Thoracic aorta (tissue), 2 donors: ENCODE results near the gene KCNIP4. TPM values are rescaled to one million over a fixed set of nuclear protein-coding genes. Genes with fewer than 3 reads are reported as not detected.

Experiments used
- ATAC-seq: fragments of 150-250 bp; one replicate; pipeline ENCODE4 v1.8.0; 2017; ENCODE audit warnings: low read depth; ENCODE audit not compliant: insufficient number of reproducible peaks, low FRiP score
- DNase-seq: peaks from one replicate; pipeline ENCODE4 v3.0.0-alpha.2; 2020; ENCODE audit warnings: low spot score
- H3K27ac ChIP-seq, 2 donors: fragments of 200-600 bp; sonication (generic); 1 replicate in 1 of 2; 2 replicates in 1 of 2; pipeline ENCODE4 v1.5.1; 2016; ENCODE audit warnings: mild to moderate bottlenecking in 2 of 2, moderate library complexity in 2 of 2
- H3K27me3 ChIP-seq: fragments of 200-600 bp; sonication (generic); replicated peaks from 2 replicates; pipeline ENCODE4 v1.6.0; 2016; ENCODE audit warnings: mild to moderate bottlenecking; ENCODE audit not compliant: insufficient read depth
- H3K36me3 ChIP-seq: fragments of 200-600 bp; sonication (generic); one replicate; pipeline ENCODE4 v1.5.1; 2016
- H3K4me1 ChIP-seq, 2 donors: fragments of 200-600 bp; sonication (generic); 1 replicate in 1 of 2; 2 replicates in 1 of 2; pipeline versions ENCODE4 v1.5.1 to v1.6.0; 2016; ENCODE audit warnings: low read depth in 2 of 2, mild to moderate bottlenecking in 1 of 2; ENCODE audit not compliant: control insufficient read depth in 1 of 2
- H3K4me3 ChIP-seq: fragments of 200-600 bp; sonication (generic); 2 replicates; pipeline ENCODE4 v1.5.1; 2016; ENCODE audit warnings: mild to moderate bottlenecking
- H3K9me3 ChIP-seq: fragments of 200-600 bp; sonication (generic); 2 replicates; pipeline ENCODE4 v1.5.1; 2016
- total RNA-seq, 2 donors: library from RNA; depleted of rRNA; stranded (reverse); fragments of >200 nt; gene quantifications; one replicate each; pipeline versions ENCODE4 v1.1.0 to v1.2.3, GENCODE V29; 2016
- TF ChIP-seq, protein P1 (sequence below): fragments of 200-600 bp; sonication (generic); IDR thresholded peaks from one replicate; pipeline ENCODE4 v1.5.1; 2019; ENCODE audit warnings: antibody characterized with exemption

Gene KCNIP4
- total RNA-seq, 2 donors from 2014 or later, result not detected

DNA sequence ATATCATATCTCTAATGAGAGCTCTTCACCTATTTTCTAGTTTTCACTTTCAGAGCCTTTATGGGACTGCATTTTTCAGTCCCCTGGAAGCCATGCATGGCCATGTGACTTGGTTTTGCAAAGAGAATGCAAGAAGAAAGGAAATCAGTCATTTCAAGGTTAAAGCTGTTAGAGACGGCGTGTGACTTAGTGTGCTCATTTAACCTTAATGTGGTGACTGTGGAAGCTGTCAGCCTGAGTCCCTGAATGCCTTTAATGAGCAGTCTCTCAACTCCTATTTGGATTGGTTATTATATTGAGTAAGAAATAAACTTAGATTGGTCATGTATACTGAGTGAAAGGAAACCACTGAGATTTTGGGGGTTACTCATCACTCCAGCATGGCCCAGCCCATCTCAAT, 212.7 kb downstream of the KCNIP4 start:
- H3K4me3 ChIP-seq, result no peak overlapping the region
- no peak for DNase-seq
- no peak for ATAC-seq
- no peaks in the 10 kb centered on the region for H3K27me3 ChIP-seq
- no peaks in the 10 kb centered on the region for H3K36me3 ChIP-seq
- H3K9me3 ChIP-seq, result no peaks in the 10 kb centered on the region
- no peak overlapping the region for H3K27ac ChIP-seq
- TF ChIP-seq, protein P1, sequence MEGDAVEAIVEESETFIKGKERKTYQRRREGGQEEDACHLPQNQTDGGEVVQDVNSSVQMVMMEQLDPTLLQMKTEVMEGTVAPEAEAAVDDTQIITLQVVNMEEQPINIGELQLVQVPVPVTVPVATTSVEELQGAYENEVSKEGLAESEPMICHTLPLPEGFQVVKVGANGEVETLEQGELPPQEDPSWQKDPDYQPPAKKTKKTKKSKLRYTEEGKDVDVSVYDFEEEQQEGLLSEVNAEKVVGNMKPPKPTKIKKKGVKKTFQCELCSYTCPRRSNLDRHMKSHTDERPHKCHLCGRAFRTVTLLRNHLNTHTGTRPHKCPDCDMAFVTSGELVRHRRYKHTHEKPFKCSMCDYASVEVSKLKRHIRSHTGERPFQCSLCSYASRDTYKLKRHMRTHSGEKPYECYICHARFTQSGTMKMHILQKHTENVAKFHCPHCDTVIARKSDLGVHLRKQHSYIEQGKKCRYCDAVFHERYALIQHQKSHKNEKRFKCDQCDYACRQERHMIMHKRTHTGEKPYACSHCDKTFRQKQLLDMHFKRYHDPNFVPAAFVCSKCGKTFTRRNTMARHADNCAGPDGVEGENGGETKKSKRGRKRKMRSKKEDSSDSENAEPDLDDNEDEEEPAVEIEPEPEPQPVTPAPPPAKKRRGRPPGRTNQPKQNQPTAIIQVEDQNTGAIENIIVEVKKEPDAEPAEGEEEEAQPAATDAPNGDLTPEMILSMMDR, result no peak
- no peaks in the 10 kb centered on the region for H3K4me1 ChIP-seq

GRCh38 chr4:21733894-21734630, 214.5 kb downstream of the KCNIP4 start:
- Histone ChIP-seq H3K4me3 (no peak overlapping the region), H3K4me1 (no peaks in the 10 kb centered on the region), H3K36me3 (no peaks in the 10 kb centered on the region), H3K27ac (no peak overlapping the region), H3K9me3 (no peaks in the 10 kb centered on the region), H3K27me3 (no peaks in the 10 kb centered on the region)
- no peak for ATAC-seq
- DNase-seq, result no peak
- TF ChIP-seq, protein P1, result no peak

GRCh38 chr4:21728304-21728703, 220.3 kb downstream of the KCNIP4 start:
- no peak for ATAC-seq
- TF ChIP-seq, protein P1, result no peak
- H3K27ac ChIP-seq, result no peak overlapping the region
- H3K9me3 ChIP-seq, result no peaks in the 10 kb centered on the region
- no peak for DNase-seq
- no peaks in the 10 kb centered on the region for H3K36me3 ChIP-seq
- H3K4me3 ChIP-seq, result no peak overlapping the region
- no peaks in the 10 kb centered on the region for H3K27me3 ChIP-seq
- no peaks in the 10 kb centered on the region for H3K4me1 ChIP-seq

DNA sequence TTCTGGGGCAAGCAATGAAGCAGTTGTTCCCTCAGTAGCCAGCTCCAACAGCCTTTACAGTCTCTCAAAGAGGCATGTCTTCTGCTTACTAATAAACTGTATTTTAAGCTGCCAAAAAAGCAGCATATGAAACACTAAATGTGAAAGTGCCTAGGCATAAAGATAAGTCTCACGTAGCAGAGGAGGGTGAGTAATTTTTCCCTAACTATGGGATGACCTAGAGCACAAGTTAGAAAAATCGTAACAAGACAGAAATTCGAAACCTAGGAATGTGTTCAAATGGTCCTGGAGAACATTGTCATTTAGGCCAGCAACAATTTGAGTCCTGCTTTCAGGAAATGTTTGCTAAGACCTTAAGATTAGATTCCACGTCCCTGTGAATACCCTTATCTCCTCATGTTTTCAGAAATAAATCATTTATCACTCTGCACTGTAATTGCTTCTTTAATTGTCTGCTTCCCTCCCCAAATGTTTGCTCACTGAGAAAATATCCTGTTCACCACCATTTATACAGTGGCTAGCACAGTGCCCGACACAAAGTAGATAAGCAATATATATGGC, 222.2 kb downstream of the KCNIP4 start:
- Histone ChIP-seq H3K27me3 (no peaks in the 10 kb centered on the region), H3K36me3 (no peaks in the 10 kb centered on the region), H3K4me3 (no peak overlapping the region), H3K27ac (no peak overlapping the region), H3K4me1 (no peaks in the 10 kb centered on the region), H3K9me3 (no peaks in the 10 kb centered on the region)
- no peak for ATAC-seq
- no peak for DNase-seq
- TF ChIP-seq, protein P1, result no peak

DNA sequence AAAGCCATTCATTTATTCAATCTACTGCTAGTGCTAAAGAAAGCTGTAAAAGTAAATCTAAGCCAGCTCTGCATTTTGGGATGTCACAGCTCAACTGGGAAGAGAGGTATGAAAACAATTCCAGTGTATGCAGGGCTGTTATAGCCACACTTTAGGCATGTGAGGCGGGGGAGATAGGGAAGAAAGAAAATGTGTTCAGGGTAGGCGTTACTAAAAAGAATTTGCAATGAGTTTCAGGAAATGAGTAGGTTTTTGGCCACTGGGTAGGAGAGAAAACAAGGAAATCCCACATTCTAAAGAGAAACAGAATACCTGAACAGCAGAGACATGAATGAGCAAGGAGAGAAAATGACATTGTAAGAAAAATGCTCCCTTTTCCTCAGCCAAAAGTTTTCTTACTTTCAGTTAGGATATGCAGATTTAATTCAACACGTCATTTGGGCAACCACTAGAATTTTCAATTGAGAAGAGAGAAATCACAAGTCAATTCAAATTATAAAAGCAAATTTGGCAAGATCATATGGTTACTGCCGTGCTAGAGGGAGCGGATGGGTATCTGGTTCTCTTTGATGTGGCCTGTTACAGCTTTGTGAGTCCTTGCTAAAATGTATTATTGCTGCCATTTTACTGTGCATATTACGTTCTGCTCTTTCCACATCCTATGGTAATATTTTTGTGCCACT, 226.3 kb downstream of the KCNIP4 start:
- H3K4me1 ChIP-seq, result no peaks in the 10 kb centered on the region
- no peak overlapping the region for H3K4me3 ChIP-seq
- ATAC-seq (no peak), DNase-seq (no peak)
- no peaks in the 10 kb centered on the region for H3K27me3 ChIP-seq
- H3K36me3 ChIP-seq, result no peaks in the 10 kb centered on the region
- TF ChIP-seq, protein P1, result no peak
- H3K27ac ChIP-seq, result no peak overlapping the region
- H3K9me3 ChIP-seq, result no peaks in the 10 kb centered on the region
